ENCODE measurements around the gene PILRB.

The PILRB gene

DNA sequence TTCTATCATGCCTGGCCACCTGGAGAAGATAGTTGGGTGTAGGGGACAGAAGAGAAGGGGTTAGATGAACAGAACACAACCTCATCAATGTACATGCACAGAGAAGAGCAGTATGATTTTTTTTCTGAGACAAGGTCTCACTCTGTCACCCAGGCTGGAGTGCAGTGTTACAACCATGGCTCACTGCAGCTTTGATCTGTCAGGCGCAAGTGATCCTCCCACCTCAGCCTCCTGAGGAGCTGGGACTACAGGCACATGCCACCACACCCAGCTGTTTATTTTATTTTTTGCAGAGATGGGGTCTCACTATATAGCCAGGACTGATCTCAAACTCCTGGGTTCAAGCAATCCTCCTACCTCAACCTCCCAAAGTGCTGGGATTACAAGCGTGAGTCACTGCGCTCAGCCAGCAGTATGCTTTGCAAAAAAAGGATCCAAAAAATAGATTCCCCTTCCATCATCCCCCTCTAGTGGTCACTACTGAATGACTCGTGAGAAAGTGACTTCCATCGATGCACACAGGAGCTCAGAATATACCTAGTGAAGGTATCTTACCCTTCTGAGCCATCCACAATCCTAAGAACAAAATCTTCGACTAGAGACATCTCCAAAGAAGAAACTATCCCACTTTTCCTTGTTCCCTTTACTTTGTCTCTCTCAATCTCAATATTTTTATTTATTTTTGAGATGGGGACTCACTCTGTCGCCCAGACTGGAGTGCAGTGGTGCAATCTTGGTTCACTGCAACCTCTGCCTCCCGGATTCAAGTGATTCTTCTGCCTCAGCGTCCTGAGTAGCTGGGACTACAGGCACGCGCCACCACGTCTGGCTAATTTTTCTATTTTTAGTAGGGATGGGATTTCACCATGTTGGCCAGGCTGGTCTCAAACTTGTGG, 49.6 kb downstream of the PILRB start:
- peak in 2 of 3 experiments; percentile 9 to 24 for DNase-seq (ENCODE audit: low read depth in 3 of 3)

DNA sequence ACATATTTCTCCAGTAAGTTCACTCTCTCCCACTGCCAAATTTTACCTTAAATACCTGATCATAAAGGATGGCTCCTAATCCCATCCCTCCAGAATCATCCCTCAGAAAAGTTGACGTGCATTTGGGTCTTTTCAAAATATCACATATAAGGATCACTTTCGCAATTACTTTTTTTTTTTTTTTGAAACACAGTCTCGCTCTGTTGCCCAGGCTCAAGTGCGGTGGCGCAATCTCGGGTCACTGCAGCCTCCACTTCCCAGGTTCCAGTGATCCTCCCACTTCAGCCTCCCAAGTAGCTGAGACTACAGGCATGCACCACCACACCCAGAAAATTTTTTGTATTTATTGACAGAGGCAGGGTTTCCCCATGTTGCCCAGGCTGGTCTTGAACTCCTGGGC, 53.2 kb downstream of the PILRB start:
- no peak for DNase-seq (ENCODE audit: low read depth in 3 of 3)

DNA sequence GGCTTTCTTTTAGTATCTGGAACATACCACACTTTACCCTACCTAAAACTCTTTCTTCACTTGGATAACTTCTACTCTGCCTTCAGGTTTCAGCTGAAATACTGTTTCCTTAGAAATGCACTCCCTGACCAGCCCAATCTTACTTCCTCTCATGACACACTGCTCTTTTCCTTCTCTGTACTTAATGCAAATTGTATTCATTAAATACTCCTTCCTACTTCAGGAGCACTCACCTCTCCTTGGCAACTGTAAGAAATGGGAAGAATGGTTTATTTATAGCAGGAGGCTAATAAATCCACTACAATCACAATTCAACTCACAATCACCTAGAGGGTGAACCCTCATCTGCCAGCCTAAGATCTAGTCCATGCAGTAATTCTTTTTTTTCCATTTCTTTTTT, 55.4 kb downstream of the PILRB start:
- no peak for DNase-seq (ENCODE audit: low read depth in 3 of 3)

DNA sequence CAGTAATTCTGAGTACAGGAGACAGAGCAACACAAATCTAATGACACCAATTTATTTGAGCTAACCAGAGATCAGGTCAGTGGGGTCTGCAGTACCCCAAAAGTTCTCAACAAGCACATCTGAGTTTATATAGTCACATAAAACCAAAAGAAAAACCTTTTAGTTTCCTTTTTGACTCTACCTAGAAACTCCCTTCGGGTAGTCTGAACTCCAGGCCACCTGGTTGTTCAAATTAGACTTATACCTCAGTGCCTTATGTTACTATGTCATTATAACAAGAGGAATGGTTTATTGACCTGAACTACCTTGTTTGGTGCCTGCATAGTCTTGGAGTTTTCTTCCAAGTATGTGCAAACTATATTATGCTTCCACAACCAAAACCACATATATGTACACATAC, 56.0 kb downstream of the PILRB start:
- no peak for DNase-seq (ENCODE audit: low read depth in 3 of 3)

DNA sequence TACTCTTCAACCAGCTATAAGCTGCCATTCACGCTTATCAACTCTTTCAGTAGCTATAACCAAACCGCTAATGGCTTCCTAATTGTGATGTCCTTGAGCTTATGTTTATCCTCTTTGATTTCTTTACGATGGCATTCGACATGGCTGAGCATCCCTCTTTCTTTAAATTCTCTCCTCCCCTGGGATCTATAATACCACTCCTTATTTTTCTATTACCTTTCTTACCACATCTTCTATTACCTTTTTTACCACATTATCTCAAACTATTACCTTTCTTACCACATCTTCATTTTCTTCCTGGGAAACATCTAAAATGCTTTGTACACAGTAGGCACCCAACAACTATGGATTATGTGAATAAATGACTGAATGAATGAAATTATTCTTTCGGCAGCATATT, 57.5 kb downstream of the PILRB start:
- no peak for DNase-seq (ENCODE audit: low read depth in 3 of 3)
